ENCODE measurements around the gene ZNF618.

Gene ZNF618

DNA sequence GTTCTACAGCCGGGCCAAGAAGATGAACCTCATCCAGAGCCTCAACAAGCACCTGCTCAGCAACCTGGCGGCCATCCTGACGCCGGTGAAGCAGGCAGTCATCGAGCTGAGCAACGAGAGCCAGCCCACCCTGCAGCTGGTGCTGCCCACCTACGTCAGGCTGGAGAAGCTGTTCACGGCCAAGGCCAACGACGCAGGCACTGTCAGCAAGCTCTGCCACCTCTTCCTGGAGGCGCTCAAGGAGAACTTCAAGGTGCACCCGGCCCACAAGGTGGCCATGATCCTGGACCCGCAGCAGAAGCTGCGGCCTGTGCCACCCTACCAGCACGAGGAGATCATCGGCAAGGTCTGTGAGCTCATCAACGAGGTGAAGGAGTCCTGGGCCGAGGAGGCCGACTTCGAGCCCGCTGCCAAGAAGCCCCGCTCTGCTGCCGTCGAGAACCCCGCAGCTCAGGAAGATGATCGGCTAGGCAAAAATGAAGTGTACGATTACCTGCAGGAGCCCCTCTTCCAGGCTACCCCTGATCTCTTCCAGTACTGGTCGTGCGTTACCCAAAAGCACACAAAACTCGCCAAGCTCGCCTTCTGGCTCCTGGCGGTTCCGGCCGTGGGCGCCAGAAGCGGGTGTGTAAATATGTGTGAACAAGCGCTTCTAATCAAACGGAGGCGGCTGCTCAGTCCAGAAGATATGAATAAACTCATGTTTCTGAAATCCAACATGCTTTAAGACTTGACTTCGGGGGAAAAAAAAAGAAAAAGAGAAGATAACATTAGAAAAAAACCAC lies 173.5 kb downstream of the ZNF618 start:
- no peak for DNase-seq

DNA sequence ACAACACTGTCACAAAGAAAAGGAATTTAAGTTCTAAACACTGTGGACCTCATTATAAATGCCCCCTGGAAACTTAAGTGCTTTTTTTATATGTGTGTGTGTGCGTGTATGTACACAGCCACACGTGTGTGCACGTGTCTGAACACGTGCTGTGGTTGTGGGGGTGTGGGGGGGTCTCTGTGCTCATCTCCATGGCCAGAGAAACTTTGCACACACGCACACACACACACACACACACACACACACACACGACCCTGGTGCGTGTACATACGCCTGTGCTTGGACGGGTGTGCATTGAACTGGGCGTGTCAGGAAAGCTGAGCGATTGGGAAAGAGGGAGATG lies 174.1 kb downstream of the ZNF618 start:
- DNase-seq: no peak

DNA sequence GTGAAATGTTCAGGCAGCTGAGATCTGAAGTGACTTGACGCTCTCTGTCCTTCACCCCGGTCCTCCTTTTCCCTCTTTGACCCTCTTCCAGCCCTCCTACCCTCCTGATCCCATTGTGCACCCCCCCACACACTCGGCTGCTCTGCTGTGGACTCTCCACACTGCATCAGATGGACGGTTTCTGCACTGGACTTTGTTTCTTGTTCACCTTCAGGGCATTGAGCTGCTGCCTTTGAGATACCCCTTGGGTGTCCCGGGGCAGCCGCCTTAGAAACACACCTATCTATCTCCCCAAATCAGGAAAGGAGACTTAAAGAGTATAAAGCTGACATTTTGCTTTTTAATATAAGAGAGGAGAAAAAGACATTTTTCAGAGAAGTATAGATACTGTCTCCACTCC lies 174.5 kb downstream of the ZNF618 start:
- no peak for DNase-seq

DNA sequence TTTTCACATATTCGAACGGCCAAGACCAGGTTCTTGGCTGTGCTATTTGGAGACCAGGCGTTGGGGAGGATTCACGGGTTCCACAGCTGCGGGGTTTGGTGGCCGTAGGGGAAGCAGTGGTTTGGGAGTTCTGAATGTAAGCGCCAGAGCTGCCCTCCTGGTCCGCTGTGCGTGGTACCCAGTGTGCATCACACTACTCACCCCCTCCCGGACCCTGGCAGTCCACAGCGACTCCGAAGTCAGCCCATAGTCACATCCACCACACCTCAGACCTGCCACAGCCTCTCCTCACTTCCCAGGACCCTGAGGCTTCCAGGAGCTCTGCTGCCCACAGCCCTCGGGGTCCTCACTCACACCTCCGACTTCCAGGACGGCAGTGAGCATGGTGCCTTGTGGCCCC lies 175.2 kb downstream of the ZNF618 start:
- no peak for DNase-seq

DNA sequence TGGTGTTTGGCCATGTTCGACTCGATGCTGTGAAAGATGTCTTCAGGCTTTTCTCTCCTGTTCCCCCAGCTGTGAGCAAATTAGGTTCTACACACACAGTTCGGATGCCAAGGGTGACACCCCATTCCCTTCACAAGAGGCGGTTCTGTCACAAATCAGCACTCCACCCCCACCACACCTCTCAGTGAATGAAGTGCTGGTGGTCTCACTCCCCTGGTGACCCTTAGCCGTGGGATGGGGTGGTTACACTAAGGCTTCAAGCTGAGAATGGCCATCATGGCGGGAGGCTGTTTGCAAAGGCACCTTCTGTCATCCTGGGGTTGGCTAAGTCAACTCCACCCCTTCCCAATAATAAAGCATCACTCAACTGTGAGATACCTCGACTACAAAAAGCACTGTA lies 175.6 kb downstream of the ZNF618 start:
- DNase-seq: no peak

DNA sequence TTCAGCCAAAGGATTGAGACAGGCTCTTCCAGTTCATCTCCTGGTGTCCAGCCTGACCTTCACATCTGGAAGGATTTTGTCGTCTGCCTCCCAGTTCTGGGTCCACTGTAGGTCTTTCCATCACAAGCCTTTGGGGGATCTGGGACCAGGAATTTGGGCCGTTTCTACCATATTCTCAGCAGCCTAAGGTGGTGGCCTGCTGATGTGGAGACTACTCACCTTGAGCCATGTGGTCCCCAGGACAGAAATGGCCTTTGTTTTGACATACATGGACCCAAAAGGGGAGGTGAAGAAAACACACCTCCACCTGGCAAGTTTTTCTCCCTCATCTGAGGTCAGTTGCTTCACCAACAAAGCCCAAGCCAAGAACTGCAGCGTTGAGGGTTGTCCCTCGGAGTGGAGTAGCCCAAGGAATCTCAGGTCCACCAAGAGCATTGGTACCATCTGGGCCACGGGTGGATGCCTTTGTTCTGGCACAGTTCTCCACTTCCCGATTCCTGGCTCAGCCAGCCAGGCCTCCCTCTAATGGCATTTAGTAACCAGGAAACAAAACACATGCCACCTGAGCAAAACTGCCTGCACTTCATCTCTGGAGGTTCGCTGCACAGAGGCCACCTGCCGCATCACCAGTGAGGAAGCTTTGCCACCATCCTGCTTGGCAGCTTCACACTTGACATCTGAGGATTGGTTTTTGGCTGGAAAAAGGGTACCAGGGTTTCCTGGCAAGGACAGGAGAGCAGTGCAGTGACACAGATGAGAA lies 177.3 kb downstream of the ZNF618 start:
- DNase-seq: no peak

DNA sequence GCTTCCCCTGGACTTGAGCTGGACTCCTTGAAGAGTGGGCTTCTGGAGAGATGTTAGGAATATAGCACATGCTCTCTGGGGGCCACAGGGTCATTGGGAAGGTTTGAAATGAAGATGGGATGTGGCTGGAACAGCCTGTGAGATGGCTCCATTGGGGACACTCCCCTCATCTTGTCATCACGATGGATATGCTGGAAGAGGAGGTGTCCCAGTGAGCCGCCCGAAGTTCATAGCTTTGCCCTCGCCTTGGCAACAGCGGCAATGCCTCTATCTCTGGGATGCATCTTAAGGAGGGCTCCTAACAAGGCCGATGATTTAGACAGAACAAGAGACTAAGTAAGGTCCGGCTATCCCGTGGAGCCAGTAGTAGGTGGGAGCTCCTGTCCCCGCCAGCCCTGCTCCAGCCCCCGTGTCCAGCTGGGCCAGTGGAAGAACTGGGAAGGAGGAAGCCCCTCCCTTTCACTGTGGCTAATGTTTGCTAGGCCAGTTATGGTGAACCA lies 178.1 kb downstream of the ZNF618 start:
- DNase-seq: no peak

DNA sequence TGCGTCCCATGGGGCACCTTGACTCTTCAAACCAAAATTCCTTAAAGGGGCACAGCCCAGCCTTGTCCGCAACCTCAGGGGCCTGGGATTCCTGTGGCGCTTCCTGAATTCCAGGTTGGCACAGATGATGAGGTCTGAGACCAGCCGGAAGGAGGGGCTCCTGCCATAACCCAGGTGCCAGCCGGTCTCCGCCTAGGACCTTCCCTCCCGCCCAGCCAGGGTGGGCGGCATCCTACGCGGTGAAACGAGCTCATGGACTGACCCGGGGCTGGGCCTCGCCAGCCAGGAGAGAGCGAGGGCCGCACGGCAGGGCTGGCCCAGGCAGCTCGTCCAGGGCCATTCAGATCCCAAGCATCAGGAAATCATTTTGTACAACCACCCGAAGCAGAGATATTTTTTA lies 179.0 kb downstream of the ZNF618 start:
- no peak for DNase-seq

DNA sequence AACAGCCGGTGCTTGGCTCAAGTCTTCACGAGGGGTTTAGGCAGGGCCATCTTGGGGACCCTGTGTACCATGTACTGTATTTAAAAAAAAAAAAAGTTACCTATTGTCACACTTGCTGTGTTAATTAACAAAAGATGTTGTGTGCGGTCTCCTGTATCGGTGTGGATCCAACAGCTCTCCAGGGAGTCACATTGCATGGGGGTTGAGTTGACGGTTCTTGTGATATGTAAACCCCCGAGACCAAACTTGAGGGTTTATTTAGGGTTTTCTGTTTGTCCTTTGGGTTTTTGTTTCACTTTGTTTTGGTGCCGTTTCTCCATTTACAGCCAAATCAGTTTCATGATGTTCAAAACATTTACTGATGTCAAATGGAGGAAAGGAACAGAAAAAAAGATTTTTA lies 179.8 kb downstream of the ZNF618 start:
- DNase-seq: no peak

DNA sequence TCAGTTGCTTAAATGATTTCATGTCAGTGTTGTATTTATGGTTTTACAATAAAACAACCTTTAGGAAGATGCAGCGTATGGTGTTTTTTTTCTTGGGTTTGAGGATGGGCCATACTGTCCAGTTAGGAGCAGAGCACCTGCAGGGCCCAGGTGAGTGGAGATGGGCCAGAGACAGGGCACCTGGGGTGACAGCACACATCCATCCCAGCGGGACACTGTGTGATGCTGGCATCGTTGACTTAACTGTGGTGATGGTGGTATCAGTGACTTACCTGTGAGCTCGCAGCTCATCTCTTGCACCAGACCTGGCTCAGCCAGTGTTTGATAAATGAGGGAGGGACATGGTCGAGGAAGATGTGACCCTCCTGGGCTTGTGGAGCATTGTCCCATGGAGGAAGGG lies 180.4 kb downstream of the ZNF618 start:
- DNase-seq: no peak

DNA sequence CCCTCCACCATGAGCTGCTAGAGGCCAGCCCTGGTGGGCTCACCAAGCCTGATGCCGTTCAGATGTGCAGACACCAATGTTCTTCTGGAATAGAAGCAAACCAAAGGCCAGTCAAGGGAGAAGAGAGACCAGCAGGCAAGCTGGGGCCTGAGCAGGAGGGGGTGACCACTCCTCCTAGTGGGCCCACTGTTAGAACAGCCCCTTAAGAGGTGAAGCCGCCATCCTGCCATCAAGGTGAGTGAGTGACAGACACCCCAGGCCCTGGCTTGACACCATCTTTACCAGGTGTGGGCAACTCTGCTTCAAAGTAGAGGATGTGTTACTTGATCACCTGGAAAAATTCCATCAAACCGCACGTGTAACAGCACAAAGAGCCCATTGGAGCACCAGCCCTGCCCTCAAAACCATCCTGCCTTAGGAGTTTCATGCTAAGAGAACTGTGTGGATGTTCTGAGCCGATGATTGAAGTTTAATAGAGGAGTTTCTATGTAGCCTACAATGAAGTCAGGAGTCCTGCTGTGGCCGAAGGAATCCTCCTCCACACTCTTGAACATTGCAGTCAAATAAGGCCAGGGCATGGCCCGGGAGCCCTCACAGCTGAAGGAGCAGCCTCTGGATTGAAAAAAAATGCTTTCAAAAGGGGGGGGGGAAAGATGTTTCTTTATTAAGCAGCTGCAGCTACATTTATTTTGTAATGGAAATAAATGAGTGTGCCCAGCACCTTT lies 181.2 kb downstream of the ZNF618 start:
- no peak for DNase-seq

DNA sequence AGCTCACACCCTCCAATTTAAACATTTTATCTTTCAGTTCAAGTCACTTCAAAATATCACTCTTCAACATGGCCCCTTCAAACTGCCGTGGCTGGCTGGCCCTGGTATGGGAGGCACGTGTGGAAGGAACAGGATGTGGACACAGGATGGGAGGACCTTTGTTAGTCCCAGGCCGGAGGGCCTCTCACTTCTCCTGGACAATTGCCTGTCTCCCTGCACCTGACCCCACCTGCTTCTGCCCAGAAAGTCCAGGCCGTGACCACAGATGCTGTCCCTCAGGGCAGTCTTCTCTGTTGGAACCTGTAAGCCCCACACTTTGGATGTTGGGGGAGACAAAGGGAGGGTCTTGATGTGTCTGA lies 182.6 kb downstream of the ZNF618 start:
- DNase-seq: no peak

DNA sequence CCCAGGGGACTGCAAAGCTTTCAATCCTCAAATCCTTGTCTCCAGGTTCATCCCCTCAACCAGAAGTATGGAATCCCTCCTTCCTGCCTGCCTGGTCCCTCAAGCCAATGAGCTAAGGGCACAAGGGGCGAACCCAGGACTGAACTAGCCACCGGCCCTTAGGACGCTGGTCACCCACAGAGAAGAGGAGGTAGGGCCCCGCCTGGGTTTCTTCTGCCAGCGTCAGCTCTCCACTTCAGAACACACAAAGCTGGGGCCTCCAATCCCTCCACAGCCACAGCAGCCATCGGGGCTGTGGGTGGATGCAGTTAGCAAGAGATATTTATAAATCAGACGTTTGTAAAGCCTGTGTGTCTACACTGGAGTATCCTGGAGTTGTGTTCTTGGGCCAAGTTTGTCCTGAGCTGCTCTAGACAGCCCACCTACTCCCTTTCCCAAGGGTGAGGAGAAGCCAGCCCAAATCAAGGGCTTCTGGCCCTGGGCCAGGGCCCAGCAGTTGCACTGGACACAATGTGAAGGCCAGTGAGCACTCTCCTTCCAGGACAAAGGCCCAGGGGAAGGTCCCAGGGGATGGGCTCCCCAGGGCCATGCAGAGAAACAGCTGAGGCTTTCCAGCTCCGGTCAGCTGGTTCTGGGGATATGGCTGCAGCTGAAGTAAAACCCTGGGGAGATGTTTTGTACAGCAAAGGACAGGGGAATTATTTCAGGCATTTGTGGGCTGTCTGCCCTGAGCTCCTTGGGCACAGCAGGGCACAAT lies 183.1 kb downstream of the ZNF618 start:
- DNase-seq: no peak

DNA sequence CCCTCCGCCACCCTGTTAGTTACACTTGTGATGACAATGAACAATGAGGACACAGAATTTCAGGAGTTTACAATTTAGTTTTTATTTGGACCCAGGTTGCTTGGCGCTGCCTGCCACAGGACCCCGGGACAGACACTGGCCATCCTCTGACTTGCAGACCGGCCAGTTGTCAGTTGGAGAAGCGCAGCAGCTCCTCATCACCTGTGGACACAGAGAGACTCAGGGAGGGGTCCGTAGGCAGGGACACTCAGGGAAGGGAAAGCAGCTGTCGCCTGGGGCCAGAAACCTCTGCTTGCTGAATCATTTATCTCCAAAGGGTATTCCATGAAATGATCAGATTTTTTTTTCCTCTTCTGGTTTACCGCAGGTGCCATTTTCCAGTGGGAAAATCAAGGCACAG lies 184.0 kb downstream of the ZNF618 start:
- no peak for DNase-seq

DNA sequence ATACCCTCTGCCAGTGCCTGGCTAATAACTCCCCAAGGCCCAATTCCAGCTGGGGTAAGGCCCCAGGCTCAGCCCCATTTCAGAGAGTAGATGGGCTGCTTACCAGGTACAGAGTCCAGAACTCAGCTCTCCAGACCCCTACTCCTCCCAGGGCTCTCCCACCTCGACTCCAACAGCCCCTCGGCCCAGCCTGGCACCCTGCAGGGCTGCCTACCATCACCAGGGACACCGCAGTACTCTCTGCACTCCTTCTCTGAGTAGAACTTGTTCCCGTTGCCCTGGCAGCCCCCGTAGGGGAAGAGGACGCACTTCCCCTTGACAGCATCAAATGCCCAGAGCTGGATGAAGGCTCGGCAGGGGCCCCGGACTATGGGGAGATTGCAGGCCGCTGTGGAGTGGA lies 184.6 kb downstream of the ZNF618 start:
- no peak for DNase-seq

DNA sequence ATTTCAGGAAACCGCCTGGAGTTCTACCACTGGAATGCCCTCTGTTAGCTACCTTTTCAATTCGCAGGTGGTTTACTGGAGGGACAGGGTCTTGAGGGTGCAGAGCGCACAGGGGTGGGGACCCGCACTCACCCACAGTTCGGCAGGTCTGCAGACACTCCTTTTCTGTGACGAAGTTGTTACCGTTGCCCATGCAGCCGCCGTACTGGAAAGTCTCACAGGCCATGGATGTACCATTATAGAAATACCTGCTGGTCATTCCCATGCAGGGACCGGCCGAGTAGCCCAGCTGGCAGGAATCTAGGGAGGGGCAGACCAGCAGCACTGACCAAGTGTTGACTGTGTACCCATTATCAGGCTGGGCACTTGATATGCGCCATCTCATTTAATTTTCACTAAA lies 185.2 kb downstream of the ZNF618 start:
- no peak for DNase-seq

DNA sequence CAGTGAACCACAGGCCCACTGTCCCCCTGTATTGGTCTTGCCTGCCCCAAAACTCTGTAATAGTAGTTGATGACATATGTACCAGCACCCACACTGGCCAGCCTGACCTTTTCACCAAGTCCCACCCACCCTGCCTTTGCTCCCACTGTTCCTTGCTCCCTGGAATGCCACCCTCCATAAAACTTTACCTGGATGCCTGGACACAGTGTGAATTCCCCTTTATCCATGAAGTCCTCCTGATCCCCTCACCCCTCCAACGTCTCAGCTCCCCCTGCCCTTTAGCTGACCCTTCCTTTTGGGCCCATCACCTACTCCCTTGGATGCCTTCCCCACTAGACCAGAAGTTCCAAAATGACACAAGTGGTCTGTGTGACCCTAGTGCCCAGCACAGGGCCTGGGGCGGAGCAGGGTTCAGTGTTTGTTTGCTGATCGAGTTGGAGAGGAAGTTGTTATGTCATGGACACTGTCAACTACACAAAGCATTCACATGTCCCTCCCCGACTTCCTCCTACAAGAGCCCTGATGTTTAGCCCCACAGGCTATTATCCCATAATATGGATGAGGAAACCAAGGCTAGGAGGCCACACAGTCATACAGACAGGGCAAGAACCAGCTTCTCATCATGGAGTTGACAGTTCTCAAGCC lies 185.8 kb downstream of the ZNF618 start:
- no peak for DNase-seq

DNA sequence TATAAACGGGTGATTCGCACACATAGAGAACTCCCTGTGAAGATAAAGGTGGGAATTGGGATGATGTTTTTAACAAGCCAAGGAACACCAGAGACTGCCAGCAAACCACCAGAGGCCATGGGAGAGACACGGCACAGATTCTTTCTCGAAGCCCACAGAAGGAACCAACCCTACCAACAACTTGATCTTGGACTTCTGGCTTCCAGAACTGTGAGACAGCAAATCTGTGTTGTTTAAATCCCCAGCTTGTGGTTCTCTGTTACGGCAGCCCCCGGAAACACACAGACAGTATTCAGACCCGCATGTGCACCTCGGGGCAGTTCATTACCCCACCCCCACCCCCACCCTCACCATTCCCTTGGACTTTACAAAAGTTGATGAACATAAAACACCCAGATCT lies 189.2 kb downstream of the ZNF618 start:
- DNase-seq: no peak

DNA sequence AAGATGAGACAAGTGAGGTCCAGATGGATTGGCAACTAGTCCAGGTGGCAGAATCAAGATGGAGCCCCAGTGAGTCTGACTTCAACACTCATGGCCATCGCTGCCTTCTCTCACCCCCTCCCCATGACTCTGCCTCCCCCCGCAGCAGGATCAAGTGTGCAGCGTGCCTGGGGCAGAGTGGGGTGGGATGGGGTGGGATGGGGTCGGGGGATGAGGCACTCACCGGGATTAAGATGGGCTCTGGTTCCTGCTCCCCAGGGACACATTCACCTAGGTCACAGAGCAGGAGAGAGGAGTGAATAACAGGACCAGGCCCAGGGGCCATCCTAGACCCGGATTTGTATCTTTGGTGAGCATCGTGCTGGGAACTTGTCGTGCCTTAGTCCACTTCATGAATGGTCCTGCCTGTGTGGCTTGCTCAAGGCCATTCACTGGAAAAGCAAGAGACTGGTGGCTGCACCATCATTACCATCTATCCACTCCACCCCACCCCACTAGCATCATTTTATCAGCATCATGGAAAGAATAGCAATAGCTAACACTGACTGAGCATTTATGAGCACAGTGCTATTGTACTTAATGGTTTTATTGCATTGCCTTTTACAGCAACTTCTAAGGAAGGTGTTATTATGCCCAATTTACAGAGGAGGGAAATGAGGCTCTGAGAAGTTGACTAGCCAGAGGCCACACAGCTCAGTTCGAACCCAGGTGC lies 193.5 kb downstream of the ZNF618 start:
- DNase-seq: no peak

DNA sequence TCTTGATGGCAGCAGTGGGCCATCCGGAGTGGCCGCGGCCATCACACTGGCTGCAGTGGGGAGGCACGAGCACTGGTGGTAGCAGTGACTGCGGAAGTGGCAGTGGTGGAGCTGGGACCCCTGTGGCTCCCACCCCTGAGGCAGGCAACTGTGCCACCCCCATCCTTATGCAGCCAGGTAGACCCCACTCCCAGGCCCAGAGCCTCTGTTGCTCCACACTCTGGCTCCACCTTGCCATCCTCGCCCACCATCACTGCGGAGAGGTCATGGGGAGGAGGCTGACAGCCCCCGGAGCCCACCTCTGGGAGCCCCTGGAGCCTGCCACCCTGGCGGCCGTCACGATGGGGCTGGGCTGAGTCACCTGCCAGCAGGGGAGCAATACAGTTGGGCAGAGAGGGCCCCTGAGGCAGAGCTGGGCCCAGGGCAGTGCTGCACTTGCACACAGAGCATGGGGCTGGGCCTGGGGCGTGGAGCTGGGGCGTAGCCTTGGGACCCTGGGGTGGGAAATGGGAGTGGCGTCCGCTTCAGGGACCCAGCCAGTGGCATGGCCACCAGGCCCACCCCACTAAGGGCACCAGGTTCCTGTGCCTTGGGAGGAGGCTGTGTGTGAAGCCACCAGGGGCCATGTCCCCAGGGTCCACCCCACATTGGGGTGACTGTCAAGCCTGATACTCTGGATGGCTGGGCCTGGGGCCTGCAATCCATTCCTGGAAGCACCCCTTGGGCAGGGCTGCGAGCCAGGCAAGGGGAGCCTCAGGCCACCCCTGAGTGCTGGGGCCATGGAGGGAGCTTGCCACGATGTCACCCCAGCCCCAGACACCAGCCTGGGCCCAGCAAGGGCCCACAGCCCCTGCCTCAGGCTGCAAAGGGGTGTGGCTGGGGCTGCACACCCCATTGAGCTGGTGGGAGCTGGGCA lies 194.3 kb downstream of the ZNF618 start:
- DNase-seq: no peak
